HG03575 (cell line): ENCODE results near the gene NECAB3.
"Not testable (repeated sequence)": the region's sequence is repeated elsewhere in the genome, so short reads cannot be mapped to it uniquely, and the experiment has no call there.

Experiments
- ATAC-seq: cut with Tn5 transposase; IDR thresholded peaks from one replicate; pipeline ENCODE4 v1.9.1; 2021; ENCODE audit not compliant: unreplicated experiment, insufficient number of reproducible peaks, low FRiP score; ENCODE audit errors: extremely low read depth

NECAB3 gene

DNA sequence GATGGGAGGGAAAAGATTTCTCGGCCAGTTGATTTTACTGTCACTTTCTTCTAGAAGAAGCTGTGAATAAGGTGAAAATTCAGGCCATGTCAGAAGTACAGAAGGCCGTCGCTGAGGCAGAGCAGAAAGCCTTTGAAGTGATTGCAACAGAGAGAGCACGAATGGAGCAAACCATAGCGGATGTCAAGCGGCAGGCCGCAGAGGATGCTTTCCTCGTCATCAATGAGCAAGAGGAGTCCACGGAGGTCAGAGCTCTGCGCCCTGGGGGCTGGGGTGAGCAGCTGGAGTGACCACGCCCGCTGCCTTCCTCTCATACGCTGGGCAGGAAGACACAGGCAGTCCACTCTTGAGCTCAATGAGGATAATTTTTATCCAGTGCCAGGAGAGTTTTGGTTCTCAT is 33.9 kb downstream of the NECAB3 start:
- ATAC-seq: no peak

DNA sequence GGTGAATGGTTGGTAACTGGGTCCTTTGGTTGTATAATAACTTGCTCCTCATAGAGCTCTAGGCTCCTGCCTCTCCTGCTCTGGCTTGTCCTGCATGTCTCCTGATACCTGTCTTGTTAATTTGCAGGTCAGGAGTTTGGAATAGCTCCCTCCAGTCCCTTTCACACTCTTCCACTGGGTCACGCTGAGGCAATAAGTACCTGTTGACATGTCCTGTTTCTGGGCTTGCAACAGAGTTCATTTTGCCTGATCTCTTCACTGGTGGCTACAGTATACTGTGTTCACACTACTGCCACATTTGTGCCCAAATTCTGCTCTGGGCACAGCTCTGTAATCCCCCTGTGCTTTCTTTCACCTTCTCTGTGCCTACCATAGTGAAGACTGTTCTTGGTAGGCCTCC is 37.5 kb downstream of the NECAB3 start:
- ATAC-seq: no peak

DNA sequence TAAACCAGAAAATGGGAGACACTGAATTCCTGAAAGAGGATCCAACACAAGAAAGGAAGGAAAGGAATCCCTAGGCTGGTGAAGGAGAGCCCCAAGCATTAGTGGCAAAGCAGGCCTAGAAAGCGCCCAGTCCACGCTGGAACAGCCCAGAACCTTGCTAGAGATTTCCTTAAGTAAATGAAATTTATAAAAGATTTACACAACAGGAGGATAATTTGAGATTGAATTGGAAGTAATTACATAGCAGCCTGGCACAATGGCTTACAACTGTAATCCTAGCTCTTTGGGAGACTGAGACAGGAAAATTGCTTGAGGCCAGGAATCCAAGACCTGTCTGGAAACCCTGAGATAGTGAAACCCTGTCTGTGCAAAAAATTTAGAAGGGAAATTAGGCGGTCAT is 38.9 kb downstream of the NECAB3 start:
- ATAC-seq: no peak

GRCh38 chr20:33631910-33632309 is 42.3 kb downstream of the NECAB3 start:
- not testable (repeated sequence) for ATAC-seq

GRCh38 chr20:33630507-33630906 is 43.7 kb downstream of the NECAB3 start:
- no peak for ATAC-seq

GRCh38 chr20:33629979-33630378 is 44.2 kb downstream of the NECAB3 start:
- ATAC-seq: no peak

DNA sequence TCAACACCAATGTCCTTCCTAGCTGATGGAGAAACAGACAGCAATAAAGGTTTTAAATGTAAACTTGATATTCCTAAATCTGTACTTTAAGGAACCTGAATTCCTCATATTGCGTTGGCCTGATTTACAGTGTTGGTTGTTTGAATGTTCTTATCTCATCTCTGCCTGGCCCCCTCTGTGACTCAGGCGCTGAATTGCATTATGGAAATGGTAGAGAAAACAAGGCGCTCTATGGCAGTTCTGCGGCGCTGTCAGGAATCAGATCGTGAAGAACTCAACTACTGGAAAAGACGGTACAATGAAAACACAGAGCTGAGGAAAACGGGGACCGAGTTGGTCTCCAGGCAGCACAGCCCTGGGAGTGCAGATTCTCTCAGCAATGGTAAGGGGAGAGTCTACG is 44.7 kb downstream of the NECAB3 start:
- no peak for ATAC-seq

GRCh38 chr20:33627577-33628216 is 46.5 kb downstream of the NECAB3 start:
- no peak for ATAC-seq

- ATAC-seq: no peak
These were observed 48.0 kb downstream of the NECAB3 start for GRCh38 chr20:33626190-33626589.

DNA sequence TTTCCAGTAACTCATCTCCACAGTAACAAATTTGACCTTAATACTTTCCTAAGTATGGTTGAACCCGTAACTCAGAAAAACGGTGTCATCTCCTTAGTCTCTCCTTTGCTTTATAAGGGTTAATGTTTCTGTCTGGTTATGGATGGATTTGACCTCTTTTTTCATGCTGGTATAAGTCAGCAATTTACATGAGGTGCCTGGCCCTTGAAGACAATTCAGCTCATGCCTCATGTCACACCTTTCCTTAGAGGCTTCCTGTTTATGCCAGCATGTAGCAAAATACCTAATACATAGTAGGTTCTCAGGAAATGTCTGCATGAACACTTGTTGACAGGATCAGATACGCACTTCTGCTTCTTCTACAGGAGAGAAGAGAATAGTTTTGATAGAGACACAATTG is 49.8 kb downstream of the NECAB3 start:
- no peak for ATAC-seq

- no peak for ATAC-seq
These were observed 51.4 kb downstream of the NECAB3 start for GRCh38 chr20:33622705-33623365.

GRCh38 chr20:33621717-33622400 is 52.4 kb downstream of the NECAB3 start:
- ATAC-seq: no peak

DNA sequence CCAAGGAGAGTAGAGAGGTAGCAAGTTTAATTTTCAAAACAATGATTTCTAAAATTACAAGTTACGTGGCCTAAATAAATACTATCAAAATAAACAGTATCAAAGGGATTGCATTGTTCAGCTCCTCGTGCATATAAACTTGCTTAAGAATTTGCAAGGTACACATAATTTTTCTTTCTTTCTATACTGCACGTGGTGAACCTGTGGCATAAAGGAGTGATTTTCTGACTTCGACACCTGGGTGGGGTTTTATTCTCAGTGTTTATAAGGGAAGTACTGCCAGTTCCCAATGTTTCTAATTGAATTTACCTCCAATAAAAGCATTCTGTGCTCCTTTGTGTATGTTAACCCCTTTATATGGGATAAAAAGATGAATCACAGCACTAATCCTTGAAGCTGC is 62.2 kb downstream of the NECAB3 start:
- ATAC-seq: no peak

GRCh38 chr20:33611106-33611505 is 63.1 kb downstream of the NECAB3 start:
- ATAC-seq: no peak

- ATAC-seq: no peak
These were observed 64.7 kb downstream of the NECAB3 start for GRCh38 chr20:33609504-33609903.
